PC-3 (cell line): Measurements from ENCODE around the gene ROBO2. TPM values are rescaled to one million over a fixed set of nuclear protein-coding genes. Genes with fewer than 3 reads are reported as not detected.

Source experiments
- ATAC-seq: fragments of 200-7000 bp; cut with Tn5 transposase; 2 replicates; pipeline ENCODE4 v1.9.1; 2020; ENCODE audit warnings: mild to moderate bottlenecking, moderate library complexity
- BruUV-seq: library from RNA; stranded (reverse); fragments of 400-500 nt; replicated peaks from 2 replicates; lab custom pipeline; 2021; lab: Mats Ljungman, UMichigan
- CTCF ChIA-PET: fragments of 300-600 bp; sonication (Branson Sonifier 250); formaldehyde crosslinking; loops from one replicate; lab custom pipeline; 2022; ENCODE audit warnings: antibody characterized with exemption; lab: Charles Lee
- POLR2A ChIA-PET: fragments of 300-600 bp; sonication (Branson Sonifier 250); formaldehyde crosslinking; loops from one replicate; lab custom pipeline; 2022; ENCODE audit warnings: antibody characterized with exemption; ENCODE audit not compliant: unreplicated experiment; lab: Charles Lee
- DNase-seq: peaks from one replicate; pipeline ENCODE4 v3.0.0-alpha.2; 2015
- H2AFZ ChIP-seq: fragments of 300-600 bp; sonication (generic); 2 replicates; pipeline ENCODE4 v1.6.0; 2016; ENCODE audit warnings: antibody characterized with exemption, low read length
- H3F3A ChIP-seq: fragments of 300-600 bp; sonication (generic); one replicate; pipeline ENCODE4 v1.6.0; 2017; ENCODE audit warnings: antibody characterized with exemption, low read length, control low read depth, mild to moderate bottlenecking; ENCODE audit not compliant: unreplicated experiment
- H3K27ac ChIP-seq: fragments of 300-600 bp; sonication (generic); 2 replicates; pipeline ENCODE4 v1.5.1; 2016; ENCODE audit warnings: mild to moderate bottlenecking, low read length
- H3K27me3 ChIP-seq: fragments of 300-600 bp; sonication (generic); 2 replicates; pipeline ENCODE4 v1.6.1; 2016; ENCODE audit warnings: low read length, mixed read lengths
- H3K36me3 ChIP-seq: fragments of 300-600 bp; sonication (generic); 2 replicates; pipeline ENCODE4 v1.6.1; 2016; ENCODE audit warnings: low read depth, mixed run types, low read length, mixed read lengths
- H3K4me1 ChIP-seq: fragments of 300-600 bp; sonication (generic); 2 replicates; pipeline ENCODE4 v1.5.1; 2016; ENCODE audit warnings: low read length; ENCODE audit not compliant: insufficient read depth
- H3K4me2 ChIP-seq: fragments of 300-600 bp; sonication (generic); 2 replicates; pipeline ENCODE4 v1.6.0; 2016; ENCODE audit warnings: low read length
- H3K4me3 ChIP-seq: fragments of 300-600 bp; sonication (generic); 2 replicates; pipeline ENCODE4 v1.5.1; 2016; ENCODE audit warnings: mild to moderate bottlenecking, low read length, mixed read lengths
- H3K79me2 ChIP-seq: fragments of 300-600 bp; sonication (generic); 2 replicates; pipeline ENCODE4 v1.6.1; 2017; ENCODE audit warnings: low read length, mixed read lengths
- H3K9ac ChIP-seq: fragments of 300-600 bp; sonication (generic); 2 replicates; pipeline ENCODE4 v1.6.0; 2016; ENCODE audit warnings: mild to moderate bottlenecking, low read length
- H3K9me2 ChIP-seq: fragments of 300-600 bp; sonication (generic); replicated peaks from 2 replicates; pipeline ENCODE4 v1.6.1; 2016; ENCODE audit warnings: mixed run types, low read length, mixed read lengths
- H3K9me3 ChIP-seq: fragments of 300-600 bp; sonication (generic); 2 replicates; pipeline ENCODE4 v1.6.1; 2016; ENCODE audit warnings: low read length, mixed read lengths
- H4K20me1 ChIP-seq: fragments of 300-600 bp; sonication (generic); 2 replicates; pipeline ENCODE4 v1.6.1; 2016; ENCODE audit warnings: low read length, mixed read lengths
- EZH2 ChIP-seq: fragments of 300-600 bp; sonication (generic); IDR thresholded peaks from one replicate; pipeline ENCODE4 v1.6.1; 2017; ENCODE audit warnings: antibody characterized with exemption, mild to moderate bottlenecking, low read length; ENCODE audit not compliant: unreplicated experiment
- EZH2phosphoT487 ChIP-seq: fragments of 300-600 bp; sonication (generic); IDR thresholded peaks from 2 replicates; pipeline ENCODE4 v1.6.1; 2018; ENCODE audit warnings: mild to moderate bottlenecking, antibody characterized with exemption, low read length, borderline replicate concordance
- intact Hi-C: fragments of 100-400 bp; cut with micrococcal nuclease; formaldehyde crosslinking; loops from 2 replicates; pipeline ENCODE4 v1.9.0; 2023
- total RNA-seq: library from RNA; depleted of rRNA; stranded (reverse); fragments of >200 nt; gene quantifications from 2 replicates; pipeline ENCODE4 v1.2.3, GENCODE V29; 2014
- TF ChIP-seq, protein P1 (sequence below): fragments of 300-600 bp; sonication (generic); conservative IDR thresholded peaks from 2 replicates; pipeline ENCODE4 v1.5.1; 2017; ENCODE audit warnings: antibody characterized with exemption, low read depth, mild to moderate bottlenecking, low read length

The ROBO2 gene
- total RNA-seq, 1 experiment from 2014 or later, result not detected

DNA sequence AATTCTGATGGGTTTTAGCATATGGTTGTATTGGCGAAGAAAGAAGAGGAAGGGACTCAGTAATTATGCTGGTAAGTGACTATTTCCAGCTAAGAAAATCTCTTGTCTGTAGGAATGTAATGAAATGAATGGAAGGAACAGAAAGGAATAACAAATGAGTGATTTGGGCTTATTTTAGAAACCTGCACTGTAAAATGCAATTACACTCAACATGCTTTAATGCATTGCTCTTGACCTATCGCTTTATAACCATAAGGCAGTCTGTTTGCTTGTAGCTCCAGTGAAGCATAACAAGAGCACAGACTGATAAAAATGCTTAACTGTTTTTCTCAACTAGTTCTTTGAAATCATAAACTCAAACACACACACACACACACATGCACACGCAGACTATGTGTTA is 549.0 kb downstream of the ROBO2 start:
- H3F3A ChIP-seq, result no peaks in the 10 kb centered on the region

DNA sequence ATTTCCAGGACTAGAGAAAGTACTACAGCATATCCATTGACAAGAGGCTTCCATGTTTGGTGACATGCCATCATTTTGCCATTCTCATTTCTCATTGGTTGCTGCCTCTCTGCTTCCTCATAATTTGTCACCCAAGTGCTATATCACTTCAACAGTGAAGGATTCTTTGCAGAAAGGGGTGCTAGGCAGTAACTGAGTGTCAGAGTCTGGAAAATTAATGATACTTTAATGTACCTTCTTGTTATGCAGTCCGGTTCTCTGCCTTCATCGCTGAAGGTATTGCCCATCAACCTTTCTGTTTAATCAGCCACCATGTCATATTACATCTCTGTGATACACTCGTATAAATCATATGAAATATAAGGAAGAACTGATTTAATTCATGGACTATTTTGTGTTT is 550.3 kb downstream of the ROBO2 start:
- Histone ChIP-seq H3F3A (no peaks in the 10 kb centered on the region), H3K4me2 (no peak overlapping the region), H3K9me3 (no peaks in the 10 kb centered on the region), H3K4me1 (no peaks in the 10 kb centered on the region), H3K9me2 (0 out of 2 replicates have a peak, but pooled peaks cover under 1% of the 10 kb centered on the region), H3K4me3 (no peak overlapping the region), H3K36me3 (no peaks in the 10 kb centered on the region), H4K20me1 (no peaks in the 10 kb centered on the region), H3K27me3 (no peaks in the 10 kb centered on the region), H3K79me2 (no peaks in the 10 kb centered on the region), H3K9ac (no peak overlapping the region), H2AFZ (no peak overlapping the region), H3K27ac (no peak overlapping the region)
- no TSS peak for BruUV-seq
- intact Hi-C loops, result no loop called here
- DNase-seq, result no peak
- ATAC-seq, result no peak
- POLR2A ChIA-PET, result no interaction called here
- TF ChIP-seq EZH2phosphoT487 (no peak), EZH2 (no peak)
- TF ChIP-seq, protein P1, sequence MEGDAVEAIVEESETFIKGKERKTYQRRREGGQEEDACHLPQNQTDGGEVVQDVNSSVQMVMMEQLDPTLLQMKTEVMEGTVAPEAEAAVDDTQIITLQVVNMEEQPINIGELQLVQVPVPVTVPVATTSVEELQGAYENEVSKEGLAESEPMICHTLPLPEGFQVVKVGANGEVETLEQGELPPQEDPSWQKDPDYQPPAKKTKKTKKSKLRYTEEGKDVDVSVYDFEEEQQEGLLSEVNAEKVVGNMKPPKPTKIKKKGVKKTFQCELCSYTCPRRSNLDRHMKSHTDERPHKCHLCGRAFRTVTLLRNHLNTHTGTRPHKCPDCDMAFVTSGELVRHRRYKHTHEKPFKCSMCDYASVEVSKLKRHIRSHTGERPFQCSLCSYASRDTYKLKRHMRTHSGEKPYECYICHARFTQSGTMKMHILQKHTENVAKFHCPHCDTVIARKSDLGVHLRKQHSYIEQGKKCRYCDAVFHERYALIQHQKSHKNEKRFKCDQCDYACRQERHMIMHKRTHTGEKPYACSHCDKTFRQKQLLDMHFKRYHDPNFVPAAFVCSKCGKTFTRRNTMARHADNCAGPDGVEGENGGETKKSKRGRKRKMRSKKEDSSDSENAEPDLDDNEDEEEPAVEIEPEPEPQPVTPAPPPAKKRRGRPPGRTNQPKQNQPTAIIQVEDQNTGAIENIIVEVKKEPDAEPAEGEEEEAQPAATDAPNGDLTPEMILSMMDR, result no peak
- CTCF ChIA-PET, result no interaction called here

More for the DNA sequence above, 549.0 kb downstream of the ROBO2 start:
- BruUV-seq, result no TSS peak
- TF ChIP-seq EZH2, result no peak
- TF ChIP-seq EZH2phosphoT487, result no peak
- TF ChIP-seq, protein P1, result no peak
- intact Hi-C loops, result no loop called here
- H3K9ac ChIP-seq, result no peak overlapping the region
- ChIA-PET CTCF (no interaction called here), POLR2A (interaction anchor here (0.6 kb wide), 1 partner anchor 11 kb away, joined by 3 read pairs; no protein-coding TSS in a partner anchor)
- H3K9me2 ChIP-seq, result no peaks in the 10 kb centered on the region
- H3K4me3 ChIP-seq, result no peak overlapping the region
- H3K27me3 ChIP-seq, result no peaks in the 10 kb centered on the region
- ATAC-seq (no peak), DNase-seq (no peak)
- no peaks in the 10 kb centered on the region for H3K9me3 ChIP-seq
- H3K36me3 ChIP-seq, result no peaks in the 10 kb centered on the region
- H3K79me2 ChIP-seq, result no peaks in the 10 kb centered on the region
- H3K27ac ChIP-seq, result no peak overlapping the region
- H3K4me1 ChIP-seq, result no peaks in the 10 kb centered on the region
- H4K20me1 ChIP-seq, result no peaks in the 10 kb centered on the region
- no peak overlapping the region for H2AFZ ChIP-seq
- H3K4me2 ChIP-seq, result no peak overlapping the region

DNA sequence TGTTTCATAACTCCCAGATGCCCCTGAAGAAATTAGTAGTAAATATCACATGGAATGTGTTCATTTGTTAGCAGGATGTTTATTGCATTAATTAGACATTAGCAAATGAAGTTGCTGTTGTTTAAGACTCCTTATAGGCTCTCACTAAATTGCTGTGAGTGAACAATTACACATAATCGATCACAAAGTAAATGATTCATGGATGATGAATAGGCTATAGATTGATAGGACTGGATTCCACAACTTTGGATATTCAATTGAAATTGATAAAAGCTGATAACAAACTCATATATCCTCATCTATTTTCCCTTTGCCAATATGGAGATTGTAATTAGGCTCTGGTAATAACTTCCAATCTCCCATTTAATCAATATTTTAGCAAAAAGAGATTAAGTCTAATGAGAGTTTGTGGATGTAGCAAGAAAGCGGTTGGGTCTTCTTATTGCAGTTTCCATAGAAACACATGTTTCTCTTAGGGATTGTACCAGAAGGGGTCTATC is 555.5 kb downstream of the ROBO2 start:
- CTCF ChIA-PET, result no interaction called here
- no TSS peak for BruUV-seq
- 0 out of 2 replicates have a peak, but pooled peaks cover 3% of the 10 kb centered on the region for H3K9me2 ChIP-seq
- H3K79me2 ChIP-seq, result no peaks in the 10 kb centered on the region
- no peak overlapping the region for H3K4me2 ChIP-seq
- no peak overlapping the region for H2AFZ ChIP-seq
- no peaks in the 10 kb centered on the region for H3F3A ChIP-seq
- TF ChIP-seq EZH2phosphoT487, result no peak
- no peak for TF ChIP-seq EZH2
- H3K4me1 ChIP-seq, result no peaks in the 10 kb centered on the region
- intact Hi-C loops, result no loop called here
- no peak overlapping the region for H3K9ac ChIP-seq
- ATAC-seq (no peak), DNase-seq (no peak)
- no peak overlapping the region for H3K4me3 ChIP-seq
- no peaks in the 10 kb centered on the region for H3K27me3 ChIP-seq
- H3K27ac ChIP-seq, result no peak overlapping the region
- no peaks in the 10 kb centered on the region for H3K9me3 ChIP-seq
- POLR2A ChIA-PET, result no interaction called here
- H4K20me1 ChIP-seq, result no peaks in the 10 kb centered on the region
- H3K36me3 ChIP-seq, result no peaks in the 10 kb centered on the region
